ENCODE data around the gene SPACA7. TPM values are rescaled to one million over a fixed set of nuclear protein-coding genes. Genes with fewer than 3 reads are reported as not detected.
A peak's percentile ranks its signal among the peaks of the same experiment; 100 is the strongest.
"Not testable (repeated sequence)": the region's sequence is repeated elsewhere in the genome, so short reads cannot be mapped to it uniquely, and the experiment has no call there.

SPACA7 gene
- total RNA-seq, 1 donor from 2014 or later = not detected

DNA sequence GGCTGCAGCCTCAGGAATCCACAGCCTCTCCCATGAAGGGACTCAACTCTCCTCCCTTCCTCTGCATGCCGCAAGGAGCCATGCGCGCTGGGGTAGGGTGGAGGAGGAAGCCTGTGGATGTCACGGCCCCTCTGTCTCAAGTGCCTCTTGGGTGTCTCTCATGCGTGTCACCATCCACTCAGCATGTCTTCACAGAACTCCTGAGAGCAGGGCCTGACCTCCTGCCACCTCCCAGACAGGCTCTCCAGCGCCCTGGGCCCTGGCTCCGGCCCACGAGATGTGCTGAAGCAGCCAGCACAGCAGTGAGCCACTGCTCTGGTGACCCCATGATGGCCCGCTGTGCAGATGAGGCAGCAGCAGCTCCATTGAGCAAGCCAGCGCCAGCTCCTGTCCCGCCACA lies 25.9 kb upstream of the SPACA7 start:
- no peak for DNase-seq

GRCh38 chr13:112351825-112352224 lies 24.3 kb upstream of the SPACA7 start:
- no peak for DNase-seq

- DNase-seq = no peak
These were observed 22.3 kb upstream of the SPACA7 start for GRCh38 chr13:112353856-112354255.

DNA sequence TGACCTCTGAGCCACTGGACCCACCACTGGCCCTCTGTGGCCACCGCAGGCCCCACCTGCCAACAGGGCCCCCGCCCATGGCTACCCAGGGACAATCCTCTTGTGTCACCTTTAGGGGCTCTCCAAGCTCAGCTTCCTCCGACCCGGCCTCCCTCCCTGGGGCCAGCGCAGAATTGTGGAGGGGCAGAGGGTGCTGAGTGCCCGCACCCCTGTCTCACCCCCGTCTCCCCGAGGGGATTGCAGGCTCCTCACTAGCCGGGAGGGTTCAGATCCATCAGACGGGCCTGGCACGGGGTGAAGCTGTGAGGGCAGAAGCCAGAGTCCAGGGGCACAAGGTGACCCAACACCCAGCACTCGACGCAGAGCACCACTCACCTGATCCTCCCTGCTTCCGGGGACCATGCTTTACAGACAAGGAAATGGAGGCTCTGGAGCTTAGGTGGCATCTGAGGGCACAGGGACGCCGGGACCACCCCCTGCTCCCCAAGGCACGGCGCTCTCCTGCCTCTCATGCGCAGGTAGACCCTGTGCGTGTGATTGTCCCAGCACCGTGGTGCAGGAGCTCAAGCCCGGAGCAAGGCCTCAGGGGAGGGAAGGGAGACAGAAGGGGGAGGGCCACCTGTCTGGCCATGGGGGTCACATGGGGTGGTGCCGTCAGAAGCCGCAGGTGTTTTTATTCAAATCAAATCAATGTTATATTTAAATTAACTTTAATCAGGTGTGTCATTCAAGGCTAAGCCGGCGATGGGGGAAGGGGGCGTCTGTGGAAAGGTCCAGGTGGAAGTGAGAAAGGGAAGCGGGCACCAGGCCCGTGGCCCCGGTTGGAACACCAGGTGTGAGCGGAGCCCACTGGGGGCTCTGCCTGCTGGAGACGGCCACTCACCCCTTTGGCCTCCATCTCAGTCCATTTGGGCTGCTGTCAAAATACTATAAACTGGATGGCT lies 21.6 kb upstream of the SPACA7 start:
- no peak for DNase-seq

DNA sequence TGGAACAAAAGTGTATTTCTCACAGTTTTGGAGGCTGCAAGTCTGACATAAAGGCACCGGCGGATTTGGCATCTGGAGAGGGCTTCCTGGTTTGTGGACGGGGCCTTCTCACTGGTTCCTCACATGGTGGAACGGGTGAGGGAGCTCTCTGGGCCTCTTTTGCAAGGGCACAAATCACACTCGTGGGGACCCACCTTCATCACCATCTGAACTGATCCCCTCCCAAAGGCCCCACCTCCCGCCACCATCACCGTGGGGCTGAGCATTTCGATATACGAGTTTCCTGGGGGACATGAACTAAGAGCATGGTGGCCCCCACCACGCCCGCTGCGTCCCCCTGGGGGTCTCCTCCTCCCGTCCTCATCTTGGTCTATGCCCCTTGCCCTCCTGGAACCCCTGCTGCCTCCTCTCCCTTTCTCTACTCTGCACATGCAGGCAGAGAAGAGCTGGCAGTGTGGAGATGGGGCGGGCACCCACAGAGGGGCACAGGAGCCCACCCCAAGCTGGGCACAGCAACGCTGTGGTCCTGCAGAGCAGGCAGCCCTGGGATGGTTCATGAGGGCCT lies 20.8 kb upstream of the SPACA7 start:
- no peak for DNase-seq

DNA sequence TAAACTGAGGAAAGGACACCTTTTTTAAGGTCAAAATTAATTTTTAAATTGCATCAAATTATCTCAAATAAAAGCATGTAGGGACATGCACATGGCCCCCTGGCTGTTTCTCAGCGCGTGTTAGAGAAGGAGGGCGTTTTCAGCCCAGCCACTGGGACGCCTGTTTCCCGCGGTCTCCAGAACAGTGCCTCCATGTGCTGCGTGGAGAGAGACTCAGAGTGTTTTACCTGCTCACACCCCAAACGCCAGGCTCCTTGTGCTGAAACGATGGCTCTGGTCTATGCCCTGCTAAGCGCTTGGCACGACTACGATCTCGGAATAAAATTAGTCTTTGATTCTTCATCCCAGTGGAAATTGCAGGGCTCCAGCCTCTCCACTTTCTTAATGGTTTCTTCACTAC lies 20.0 kb upstream of the SPACA7 start:
- no peak for DNase-seq

GRCh38 chr13:112358156-112358555 lies 18.0 kb upstream of the SPACA7 start:
- no peak for DNase-seq

DNA sequence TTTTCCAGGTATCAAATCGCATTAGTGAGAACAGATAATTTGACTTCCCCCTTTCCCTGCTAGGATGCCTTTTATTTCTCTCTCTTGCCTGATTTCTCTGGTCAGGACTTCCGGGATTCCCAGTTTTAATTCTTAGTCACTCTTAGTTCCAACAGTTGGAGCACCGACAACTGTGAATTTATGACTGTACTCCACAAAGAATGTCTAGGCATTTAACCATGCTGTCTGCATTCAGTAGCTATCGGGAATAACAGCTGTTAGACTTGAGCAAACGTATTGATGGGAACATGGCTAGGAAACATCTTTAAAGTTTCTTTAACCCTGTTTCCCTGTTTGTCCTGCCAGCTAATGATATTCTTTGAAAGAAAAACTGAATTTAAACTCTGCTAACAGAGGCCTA lies 14.1 kb upstream of the SPACA7 start:
- DNase-seq = peak; percentile 5

DNA sequence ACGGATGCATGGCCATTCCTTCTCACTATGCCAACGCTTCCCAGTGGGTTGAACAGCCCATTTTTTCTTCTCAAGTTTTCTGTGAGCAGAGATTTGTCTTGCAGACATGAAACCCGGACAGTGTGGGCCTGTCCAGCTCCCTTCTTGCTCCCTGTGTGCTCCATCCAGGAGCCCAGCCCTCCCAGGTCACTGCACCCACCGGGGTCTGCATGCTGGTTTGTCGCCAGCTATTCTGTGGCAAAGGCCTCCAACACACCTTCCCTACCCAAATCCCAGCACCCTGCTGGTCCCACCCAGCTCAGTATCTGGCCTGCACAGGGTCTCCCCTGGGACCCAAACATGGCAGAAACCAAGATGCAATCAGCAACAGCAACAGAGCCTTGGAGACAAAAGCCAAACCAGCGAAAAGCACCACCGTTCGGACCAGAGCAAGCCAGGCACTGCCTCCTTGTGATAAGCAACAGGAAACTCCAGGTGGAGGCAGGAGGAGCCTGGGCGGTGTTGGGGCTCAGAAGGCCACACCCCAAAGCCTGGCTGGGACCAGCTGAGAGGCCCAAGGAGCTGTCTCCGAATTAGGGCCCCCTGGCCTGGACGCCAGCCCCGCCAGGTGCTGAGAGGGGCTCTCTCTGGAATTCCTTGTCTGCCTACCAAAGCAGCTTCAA lies 12.2 kb upstream of the SPACA7 start:
- DNase-seq = no peak

DNA sequence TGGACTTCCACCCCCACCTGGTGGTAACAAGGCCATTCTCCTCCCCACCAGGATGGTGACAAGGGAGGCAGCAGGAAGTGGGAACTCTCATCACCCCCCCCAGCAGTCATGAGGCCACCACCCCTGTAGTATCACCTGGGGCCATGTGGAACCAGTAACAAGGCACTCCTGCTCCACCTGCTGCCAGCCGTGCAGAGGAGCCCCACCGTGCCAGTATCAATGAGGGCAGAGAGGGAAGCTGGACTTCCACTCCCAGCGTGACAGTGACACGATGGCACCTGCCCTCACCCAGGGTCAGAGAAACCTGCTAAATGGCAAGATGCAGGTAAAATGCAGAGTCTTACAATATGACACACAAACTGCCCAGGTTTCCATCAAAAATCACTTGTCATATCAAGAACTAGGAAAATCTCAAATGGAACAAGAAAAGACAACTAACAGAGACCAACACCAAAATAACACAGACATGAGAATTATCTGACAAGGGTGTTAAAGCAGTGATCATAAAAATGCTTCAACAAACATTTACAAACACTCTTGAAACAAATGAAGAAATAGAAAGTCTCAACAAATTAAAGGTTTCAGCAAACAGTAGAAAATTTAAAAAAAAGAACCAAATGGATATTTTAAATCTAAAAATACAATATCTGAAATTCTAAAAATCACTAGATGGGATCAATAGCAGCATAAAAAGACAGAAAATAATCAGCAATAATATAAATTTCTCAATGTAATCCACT lies 9.1 kb upstream of the SPACA7 start:
- no peak for DNase-seq

- no peak for DNase-seq
These were observed 7.3 kb upstream of the SPACA7 start for GRCh38 chr13:112368883-112369282.

GRCh38 chr13:112370311-112370710 lies 5.8 kb upstream of the SPACA7 start:
- DNase-seq = no peak

DNA sequence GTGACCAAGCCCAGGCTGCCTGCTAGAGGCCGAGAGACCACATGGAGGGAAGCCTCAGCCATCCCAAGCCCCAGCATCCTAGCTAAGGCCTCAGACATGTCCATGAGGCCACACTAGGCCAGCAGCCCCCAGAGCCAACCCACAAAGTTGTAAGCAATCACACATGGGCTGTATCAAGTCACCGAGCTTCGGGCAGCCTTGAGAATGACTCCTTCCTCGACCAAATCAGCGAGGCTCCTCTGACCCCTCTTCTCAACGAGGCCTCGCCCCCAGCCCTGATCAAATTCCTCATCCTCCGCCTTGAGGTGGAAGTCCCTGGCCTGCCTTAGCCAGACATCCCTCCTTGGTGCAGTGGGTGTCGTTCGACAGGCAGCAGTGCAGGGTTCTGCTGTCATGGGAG lies 1.9 kb upstream of the SPACA7 start:
- DNase-seq = no peak

- no peak for DNase-seq
These were observed 15.6 kb downstream of the SPACA7 start for GRCh38 chr13:112391746-112392145.

DNA sequence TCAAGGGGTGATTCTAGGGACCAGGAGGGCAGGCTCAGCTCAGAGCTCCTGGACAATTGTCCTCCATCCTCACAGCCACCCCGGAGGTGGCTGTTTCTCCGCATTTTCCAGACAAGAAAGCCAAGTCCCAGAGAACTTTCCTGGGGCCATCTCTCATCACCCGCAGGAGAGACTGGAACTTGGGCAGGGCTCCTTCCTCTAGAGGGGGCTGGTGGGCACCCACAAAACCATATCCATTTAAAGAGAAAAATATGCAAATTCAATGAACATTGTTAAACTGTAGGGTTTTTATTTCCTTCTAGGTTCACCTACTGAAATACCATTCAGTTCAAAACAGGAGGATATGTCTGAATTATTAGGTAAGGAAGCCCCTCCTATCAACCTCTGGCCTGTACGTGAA lies 16.6 kb downstream of the SPACA7 start:
- no peak for DNase-seq

DNA sequence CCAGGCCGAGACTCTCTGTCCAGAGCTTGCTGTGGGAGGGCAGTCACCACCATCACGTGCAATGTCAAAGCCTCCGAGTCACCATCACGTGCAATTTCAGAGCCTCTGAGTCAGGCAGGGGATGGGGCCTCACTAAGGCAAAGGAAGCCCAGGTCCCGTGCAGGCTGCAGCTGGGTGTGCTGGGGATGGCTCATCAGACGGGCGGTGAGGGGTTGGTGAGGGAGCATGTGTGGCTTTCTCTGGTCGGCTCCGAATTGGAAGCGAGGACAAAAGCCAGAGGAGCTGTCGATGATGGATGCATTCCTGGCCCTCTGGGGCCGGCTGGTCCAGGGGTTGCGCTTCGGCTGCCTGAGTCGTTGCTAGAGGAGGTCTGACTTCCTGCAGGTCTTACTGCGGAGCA lies 18.9 kb downstream of the SPACA7 start:
- peak; percentile 13 for DNase-seq

DNA sequence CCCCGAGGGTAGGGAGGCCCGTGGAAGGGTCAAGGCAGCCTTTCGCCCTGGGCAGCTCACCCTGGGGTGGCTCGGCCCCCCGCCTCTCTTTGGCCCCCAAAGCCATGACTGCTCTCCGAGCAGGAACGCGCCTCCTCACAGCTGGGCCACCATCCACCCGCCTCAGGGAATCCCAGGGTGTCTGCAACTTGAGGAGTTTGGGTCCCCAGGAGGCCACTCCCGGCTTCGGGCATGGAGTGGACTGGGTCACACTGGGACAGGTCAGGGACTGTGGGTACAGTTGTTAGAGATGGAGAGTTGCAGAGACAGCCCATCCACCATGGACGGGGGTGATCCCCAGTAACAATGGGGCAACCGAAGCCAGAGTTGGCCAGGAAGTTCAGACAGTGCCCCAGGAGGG lies 19.8 kb downstream of the SPACA7 start:
- DNase-seq = not testable (repeated sequence)

DNA sequence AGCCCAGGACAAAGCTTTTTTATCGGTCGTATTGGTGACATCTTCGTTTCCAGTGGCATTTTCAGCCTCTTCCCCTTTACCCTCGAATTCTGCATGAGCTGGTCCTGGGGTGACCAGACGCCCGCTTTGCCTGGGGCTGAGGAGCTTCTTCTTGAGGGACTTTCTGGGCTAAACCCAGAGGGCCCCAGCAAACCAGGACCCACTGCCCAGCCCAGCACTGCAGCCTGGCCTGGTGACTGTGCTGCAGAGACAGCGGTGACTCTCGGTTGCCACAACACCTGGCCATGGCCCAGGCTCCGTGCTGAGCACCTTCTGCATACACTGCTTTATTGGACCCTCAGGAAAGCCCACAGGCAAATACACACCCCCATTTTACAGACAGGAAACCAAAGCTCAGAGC lies 21.0 kb downstream of the SPACA7 start:
- no peak for DNase-seq

GRCh38 chr13:112398347-112398746 lies 22.2 kb downstream of the SPACA7 start:
- not testable (repeated sequence) for DNase-seq

- DNase-seq = not testable (repeated sequence)
These were observed 33.7 kb downstream of the SPACA7 start for GRCh38 chr13:112409828-112410227.

DNA sequence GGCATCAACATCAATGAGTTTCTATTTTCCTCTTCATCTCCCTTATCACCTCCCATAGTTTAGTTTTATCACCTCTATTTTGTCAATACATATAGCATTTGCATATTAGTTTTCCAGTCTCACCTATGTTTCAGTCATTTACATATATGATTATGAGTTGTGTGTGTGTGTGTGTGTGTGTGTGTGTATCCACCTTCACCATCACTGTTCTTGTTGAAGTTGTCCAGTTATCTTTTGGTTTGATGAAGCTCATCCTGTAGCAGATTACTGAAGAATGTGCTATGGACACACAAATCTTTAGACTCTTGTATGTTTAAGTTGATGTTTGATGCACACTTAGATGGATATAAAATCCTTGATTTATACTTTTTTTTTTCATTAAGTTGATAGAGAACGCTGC lies 40.5 kb downstream of the SPACA7 start:
- DNase-seq = no peak

DNA sequence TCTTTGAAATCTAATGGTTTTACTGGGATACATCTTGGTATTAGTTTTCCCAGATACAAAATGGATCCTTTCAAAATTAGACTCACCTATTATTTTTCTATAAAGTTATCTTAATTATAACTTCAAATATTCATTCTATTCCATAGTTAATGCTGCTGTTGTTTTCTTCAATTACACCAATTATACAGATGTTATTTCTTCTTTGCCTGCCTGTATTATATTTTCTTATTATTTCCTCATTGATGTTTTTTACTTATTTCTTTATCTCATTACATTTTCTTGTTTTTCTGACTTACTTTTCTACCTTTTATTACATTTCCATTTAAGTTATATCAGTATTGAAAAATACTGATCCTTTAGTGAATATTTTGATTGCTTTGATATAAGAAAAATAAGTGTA lies 40.9 kb downstream of the SPACA7 start:
- no peak for DNase-seq

DNA sequence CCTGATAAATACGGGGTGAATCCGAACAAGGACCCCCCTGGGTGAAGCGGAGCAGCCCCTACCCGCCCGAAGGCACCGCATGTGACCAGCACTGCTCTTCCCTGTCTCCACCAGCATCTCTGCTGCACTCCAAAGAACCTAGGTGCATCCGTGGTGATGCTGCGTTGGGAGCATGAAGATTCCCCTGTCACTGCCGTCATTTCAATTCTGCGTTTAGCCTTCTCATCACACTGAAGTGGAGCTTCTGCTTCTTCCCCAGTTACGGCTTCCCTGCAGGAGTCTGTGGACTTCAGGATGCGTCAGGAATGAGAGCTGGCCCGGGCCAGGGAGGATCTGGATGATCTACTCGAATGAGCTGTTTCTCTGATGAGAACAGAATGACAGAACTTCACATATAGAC lies 47.9 kb downstream of the SPACA7 start:
- no peak for DNase-seq

All from tongue (tissue), 2 donors.